Kidney (tissue), 14 donors: Measurements from ENCODE around the gene LMCD1. TPM values are rescaled to one million over a fixed set of nuclear protein-coding genes. Genes with fewer than 3 reads are reported as not detected.

Experiments
- DNase-seq, 5 donors: peaks; one replicate each; pipeline ENCODE4 v3.0.0-alpha.2; 2013 to 2020
- FAIRE-seq: peaks from 2 replicates; lab custom pipeline; 2012; peaks lifted over from hg19 to GRCh38; lab: Jason Lieb, UNC
- H3K27ac ChIP-seq, 2 donors: one replicate each; pipeline ENCODE4 v1.7.0; 2013; ENCODE audit warnings: low read depth in 2 of 2, low read length in 2 of 2, inconsistent platforms in 1 of 2
- H3K27me3 ChIP-seq: one replicate; pipeline ENCODE4 v1.7.1; 2013; ENCODE audit warnings: low read length, inconsistent platforms; ENCODE audit not compliant: control insufficient read depth, insufficient read depth
- H3K36me3 ChIP-seq, 3 donors: one replicate each; pipeline versions ENCODE4 v1.7.0 to v1.7.1; 2013; ENCODE audit warnings: low read length in 3 of 3, control low read depth in 1 of 3, inconsistent platforms in 1 of 3; ENCODE audit not compliant: insufficient read depth in 3 of 3, control insufficient read depth in 2 of 3
- H3K4me1 ChIP-seq, 3 donors: one replicate each; pipeline versions ENCODE4 v1.7.0 to v1.7.1; 2013; ENCODE audit warnings: low read length in 3 of 3, inconsistent platforms in 1 of 3, low read depth in 1 of 3; ENCODE audit not compliant: control insufficient read depth in 2 of 3, insufficient read depth in 2 of 3
- H3K4me3 ChIP-seq, 3 donors: one replicate each; pipeline versions ENCODE4 v1.7.0 to v1.8.1; 2013; ENCODE audit warnings: low read length in 3 of 3, control low read depth in 1 of 3, inconsistent platforms in 1 of 3
- H3K9ac ChIP-seq, 3 donors: one replicate each; pipeline versions ENCODE4 v1.7.0 to v1.7.1; 2013; ENCODE audit warnings: low read length in 3 of 3, control low read depth in 1 of 3, inconsistent platforms in 1 of 3
- H3K9me3 ChIP-seq, 3 donors: one replicate each; pipeline versions ENCODE4 v1.7.0 to v1.7.1; 2013; ENCODE audit warnings: low read length in 3 of 3, control low read depth in 1 of 3, inconsistent platforms in 1 of 3; ENCODE audit not compliant: control insufficient read depth in 2 of 3, insufficient read depth in 1 of 3
- intact Hi-C: fragments of 100-400 bp; cut with DNase I; formaldehyde crosslinking; loops from one replicate; pipeline ENCODE4 v1.11.1; 2022
- polyA plus RNA-seq: library from polyadenylated mRNA; stranded (reverse); fragments of 350-450 nt; fragmentation: Illumina TruSeq; extraction: RNeasy Lipid Tissue Mini Kit (QIAGEN cat#74804); gene quantifications from one replicate; pipeline ENCODE4 v1.2.3, GENCODE V29; 2014; ENCODE audit warnings: low read depth, low replicate concordance; ENCODE audit not compliant: insufficient read depth
- total RNA-seq: library from RNA; stranded (reverse); fragmentation: NEBNext Ultra II Directional; extraction: Animal tissue kit (Norgen Biotek cat#: 25700); gene quantifications from one replicate; pipeline ENCODE4 v1.2.1, GENCODE V29; 2021
- TF ChIP-seq, protein P1 (sequence below): IDR thresholded peaks from 3 replicates; pipeline ENCODE4 v1.5.1; 2012; ENCODE audit warnings: mild to moderate bottlenecking, moderate library complexity, borderline replicate concordance; ENCODE audit not compliant: insufficient read depth; ENCODE audit errors: extremely low read depth
- donor health status: control.
- donor health status: control.
- donor health status: control.
- donor health status: control.
- donor health status: control.
- donor health status: DM: yes; HTN: yes; CAD: no.
- donor health status: Normal renal cell carcinoma (clear cell type).

The LMCD1 gene
- total and polyA plus RNA-seq, 2 donors from 2014 or later = 24.3 to 65.4 TPM

DNA sequence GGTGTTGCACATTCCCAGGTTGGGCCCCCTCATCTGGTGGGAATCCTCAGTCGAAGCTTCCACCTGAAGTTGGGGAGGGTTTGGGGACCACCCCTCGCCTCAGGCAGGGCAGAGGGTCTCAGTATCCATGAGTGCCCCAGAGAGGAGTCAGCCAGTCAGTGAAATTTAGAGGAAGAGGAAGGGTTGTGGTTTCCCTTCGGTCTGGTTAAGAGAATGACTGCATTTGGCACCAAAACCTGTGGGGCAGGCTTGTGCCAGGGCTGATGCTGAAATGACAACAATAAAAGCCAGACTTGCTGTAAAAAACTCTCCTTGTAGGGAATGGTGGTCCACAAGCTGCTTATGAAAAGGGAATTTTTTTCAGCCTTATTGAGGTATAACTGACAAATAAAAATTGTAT, 22.6 kb downstream of the LMCD1 start:
- H3K36me3 ChIP-seq = no peaks in the 10 kb centered on the region
- intact Hi-C loops = no loop called here
- DNase-seq (no peak), FAIRE-seq (no peak)
- no peaks in the 10 kb centered on the region for H3K27me3 ChIP-seq
- no peaks in the 10 kb centered on the region for H3K9me3 ChIP-seq
- H3K9ac ChIP-seq = no peak overlapping the region
- H3K27ac ChIP-seq = no peak overlapping the region
- TF ChIP-seq, protein P1, sequence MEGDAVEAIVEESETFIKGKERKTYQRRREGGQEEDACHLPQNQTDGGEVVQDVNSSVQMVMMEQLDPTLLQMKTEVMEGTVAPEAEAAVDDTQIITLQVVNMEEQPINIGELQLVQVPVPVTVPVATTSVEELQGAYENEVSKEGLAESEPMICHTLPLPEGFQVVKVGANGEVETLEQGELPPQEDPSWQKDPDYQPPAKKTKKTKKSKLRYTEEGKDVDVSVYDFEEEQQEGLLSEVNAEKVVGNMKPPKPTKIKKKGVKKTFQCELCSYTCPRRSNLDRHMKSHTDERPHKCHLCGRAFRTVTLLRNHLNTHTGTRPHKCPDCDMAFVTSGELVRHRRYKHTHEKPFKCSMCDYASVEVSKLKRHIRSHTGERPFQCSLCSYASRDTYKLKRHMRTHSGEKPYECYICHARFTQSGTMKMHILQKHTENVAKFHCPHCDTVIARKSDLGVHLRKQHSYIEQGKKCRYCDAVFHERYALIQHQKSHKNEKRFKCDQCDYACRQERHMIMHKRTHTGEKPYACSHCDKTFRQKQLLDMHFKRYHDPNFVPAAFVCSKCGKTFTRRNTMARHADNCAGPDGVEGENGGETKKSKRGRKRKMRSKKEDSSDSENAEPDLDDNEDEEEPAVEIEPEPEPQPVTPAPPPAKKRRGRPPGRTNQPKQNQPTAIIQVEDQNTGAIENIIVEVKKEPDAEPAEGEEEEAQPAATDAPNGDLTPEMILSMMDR = no peak
- peaks cover 4 to 18% (median 5%) of the 10 kb centered on the region in 3 donors for H3K4me1 ChIP-seq
- no peak overlapping the region for H3K4me3 ChIP-seq

- intact Hi-C loops = no loop called here
- TF ChIP-seq, protein P1 = no peak
- H3K4me1 ChIP-seq = peaks cover 6 to 15% (median 9%) of the 10 kb centered on the region in 3 donors
- H3K36me3 ChIP-seq = no peaks in the 10 kb centered on the region
- no peaks in the 10 kb centered on the region for H3K27me3 ChIP-seq
- H3K27ac ChIP-seq = no peak overlapping the region
- no peak overlapping the region for H3K9ac ChIP-seq
- no peak for DNase-seq
- no peaks in the 10 kb centered on the region for H3K9me3 ChIP-seq
- no peak for FAIRE-seq
- H3K4me3 ChIP-seq = no peak overlapping the region
These were observed 23.2 kb downstream of the LMCD1 start for GRCh38 chr3:8524656-8525399.

- Histone ChIP-seq H3K4me3 (no peak overlapping the region), H3K4me1 (peaks cover 6 to 21% (median 14%) of the 10 kb centered on the region in 3 donors), H3K36me3 (no peaks in the 10 kb centered on the region), H3K9ac (no peak overlapping the region), H3K27me3 (no peaks in the 10 kb centered on the region), H3K27ac (no peak overlapping the region), H3K9me3 (no peaks in the 10 kb centered on the region)
- intact Hi-C loops = no loop called here
- FAIRE-seq (no peak), DNase-seq (no peak)
- TF ChIP-seq, protein P1 = no peak
These were observed 24.3 kb downstream of the LMCD1 start for GRCh38 chr3:8525893-8526292.
